CD14-positive monocyte (primary cell): ENCODE measurements around the gene TRPM8. TPM values are rescaled to one million over a fixed set of nuclear protein-coding genes. Genes with fewer than 3 reads are reported as not detected.

ENCODE experiments used
- DNase-seq, 3 donors: peaks; one replicate each; pipeline ENCODE4 v3.0.0-alpha.2; 2011 to 2022
- H2AFZ ChIP-seq: 2 replicates; pipeline ENCODE4 v1.6.0; 2012; ENCODE audit warnings: mild to moderate bottlenecking, low read depth, low read length, inconsistent platforms; ENCODE audit not compliant: insufficient read depth, poor library complexity, severe bottlenecking
- H3K27ac ChIP-seq, 2 donors: 1 replicate in 1 of 2; 2 replicates in 1 of 2; pipeline ENCODE4 v1.5.1; 2012 to 2013; ENCODE audit warnings: low read length in 2 of 2, control low read depth in 1 of 2, inconsistent platforms in 1 of 2, low read depth in 1 of 2, mild to moderate bottlenecking in 1 of 2
- H3K27me3 ChIP-seq, 2 donors: one replicate each; pipeline versions ENCODE4 v1.6.0 to v1.6.1; 2011 to 2013; ENCODE audit warnings: low read length in 2 of 2; ENCODE audit not compliant: control insufficient read depth in 2 of 2, insufficient read depth in 2 of 2
- H3K36me3 ChIP-seq, 2 donors: replicated peaks in 1 of 2; 1 replicate in 1 of 2; 2 replicates in 1 of 2; pipeline versions ENCODE4 v1.5.1 to v1.6.1; 2012 to 2013; ENCODE audit warnings: low read length in 2 of 2, control low read depth in 1 of 2, inconsistent platforms in 1 of 2, mild to moderate bottlenecking in 1 of 2; ENCODE audit not compliant: insufficient read depth in 2 of 2, control insufficient read depth in 1 of 2
- H3K4me1 ChIP-seq, 2 donors: 1 replicate in 1 of 2; 2 replicates in 1 of 2; pipeline versions ENCODE4 v1.5.1 to v1.6.1; 2012 to 2013; ENCODE audit warnings: low read length in 2 of 2, control low read depth in 1 of 2, inconsistent platforms in 1 of 2, mild to moderate bottlenecking in 1 of 2, moderate library complexity in 1 of 2; ENCODE audit not compliant: insufficient read depth in 2 of 2, control insufficient read depth in 1 of 2
- H3K4me2 ChIP-seq: replicated peaks from 2 replicates; pipeline ENCODE3; 2012; ENCODE audit warnings: low read length, moderate library complexity, mild to moderate bottlenecking; ENCODE audit not compliant: poor library complexity, severe bottlenecking; ENCODE audit errors: extremely low read depth
- H3K4me3 ChIP-seq, 3 experiments: fragments of 200-600 bp in 1 of 3; sonication (generic) in 1 of 3; replicated peaks in 1 of 3; 1 replicate in 2 of 3; 2 replicates in 1 of 3; pipeline ENCODE4 v1.5.1; 2011 to 2013; ENCODE audit warnings: low read length in 3 of 3, mild to moderate bottlenecking in 3 of 3, control low read depth in 2 of 3, low read depth in 2 of 3, inconsistent platforms in 1 of 3, moderate library complexity in 1 of 3
- H3K79me2 ChIP-seq: 2 replicates; pipeline ENCODE4 v1.6.0; 2012; ENCODE audit warnings: mild to moderate bottlenecking, control low read depth, inconsistent platforms, low read length, moderate library complexity; ENCODE audit not compliant: insufficient read depth
- H3K9ac ChIP-seq: 2 replicates; pipeline ENCODE4 v1.6.0; 2017; ENCODE audit warnings: low read length, mild to moderate bottlenecking; ENCODE audit not compliant: insufficient read depth, poor library complexity, severe bottlenecking
- H3K9me3 ChIP-seq, 2 donors: replicated peaks in 1 of 2; 1 replicate in 1 of 2; 2 replicates in 1 of 2; pipeline versions ENCODE4 v1.5.1 to v1.6.1; 2012 to 2013; ENCODE audit warnings: low read length in 2 of 2, control low read depth in 1 of 2; ENCODE audit not compliant: control insufficient read depth in 1 of 2, insufficient read depth in 1 of 2
- H4K20me1 ChIP-seq: 2 replicates; pipeline ENCODE4 v1.6.0; 2012; ENCODE audit warnings: mild to moderate bottlenecking, low read length, control low read depth, moderate library complexity; ENCODE audit not compliant: insufficient read depth
- H3K27ac Mint-ChIP-seq, 7 donors: one replicate each; pipeline ENCODE4 v1.8.0; 2020; ENCODE audit warnings: mild to moderate bottlenecking in 7 of 7, mixed read lengths in 7 of 7, moderate library complexity in 6 of 7, inconsistent platforms in 2 of 7
- H3K27me3 Mint-ChIP-seq, 3 donors: one replicate each; pipeline ENCODE4 v1.8.0; 2021 to 2022; ENCODE audit warnings: low read depth in 3 of 3, mild to moderate bottlenecking in 3 of 3, mixed read lengths in 3 of 3, moderate library complexity in 3 of 3, inconsistent platforms in 1 of 3
- H3K36me3 Mint-ChIP-seq, 2 donors: one replicate each; pipeline ENCODE4 v1.8.0; 2020; ENCODE audit warnings: mixed read lengths in 2 of 2, inconsistent platforms in 1 of 2, mild to moderate bottlenecking in 1 of 2
- H3K4me1 Mint-ChIP-seq: one replicate; pipeline ENCODE4 v1.8.0; 2020; ENCODE audit warnings: mild to moderate bottlenecking, mixed read lengths
- H3K4me3 Mint-ChIP-seq, 2 donors: one replicate each; pipeline ENCODE4 v1.8.0; 2020; ENCODE audit warnings: mild to moderate bottlenecking in 2 of 2, mixed read lengths in 2 of 2, moderate library complexity in 1 of 2
- H3K9me3 Mint-ChIP-seq, 7 donors: one replicate each; pipeline ENCODE4 v1.8.0; 2020 to 2022; ENCODE audit warnings: mixed read lengths in 7 of 7, mild to moderate bottlenecking in 6 of 7, moderate library complexity in 6 of 7, inconsistent platforms in 2 of 7
- CTCF ChIP-seq: fragments of 200-600 bp; IDR thresholded peaks from one replicate; pipeline ENCODE4 v1.8.0; 2022; ENCODE audit warnings: antibody characterized with exemption, mild to moderate bottlenecking
- WGBS: methylation state at CpG from one replicate; pipeline ENCODE4 v1.1.5; 2013; ENCODE audit warnings: missing lambda C conversion rate; ENCODE audit not compliant: insufficient coverage; 5-methylcytosine and 5-hydroxymethylcytosine counted together
- intact Hi-C, 2 donors: fragments of 100-400 bp; cut with micrococcal nuclease; formaldehyde crosslinking; loops; one replicate each; pipeline versions ENCODE4 v1.15.0 to v1.15.1; 2023
- polyA plus RNA-seq, 3 donors: library from polyadenylated mRNA; depleted of rRNA in 1 of 3; unstranded in 2 of 3; stranded (reverse) in 1 of 3; fragments of 300-500 nt in 2 of 3; fragments of >200 nt in 1 of 3; fragmentation: Illumina TruSeq in 2 of 3; gene quantifications; 1 replicate in 2 of 3; 2 replicates in 1 of 3; pipeline ENCODE4 v1.2.3, GENCODE V29; 2012 to 2021

TRPM8 gene
- polyA plus RNA-seq, 3 donors, result not detected

GRCh38 chr2:234066587-234066986 lies 149.4 kb downstream of the TRPM8 start:
- Histone ChIP-seq H3K9ac (no peak overlapping the region), H3K27ac (no peak overlapping the region), H3K4me2 (no peak overlapping the region), H3K27me3 (no peaks in the 10 kb centered on the region), H3K4me3 (no peak overlapping the region), H3K36me3 (no peaks in the 10 kb centered on the region), H3K9me3 (peaks cover 0 to 2% of the 10 kb centered on the region in 2 donors), H2AFZ (no peak overlapping the region), H3K79me2 (no peaks in the 10 kb centered on the region), H3K4me1 (no peaks in the 10 kb centered on the region), H4K20me1 (no peaks in the 10 kb centered on the region)
- H3K27me3 Mint-ChIP-seq, result peaks cover 2 to 6% (median 6%) of the 10 kb centered on the region in 3 donors
- intact Hi-C loops, result no loop called here
- DNase-seq, result no peak
- WGBS, result no CpG with 5 or more reads among the region's 2 CpGs
- H3K36me3 Mint-ChIP-seq, result no peaks in the 10 kb centered on the region
- TF ChIP-seq CTCF, result no peak
- peaks cover under 1 to 10% (median 3%) of the 10 kb centered on the region in 7 donors for H3K9me3 Mint-ChIP-seq
- H3K4me3 Mint-ChIP-seq, result no peak overlapping the region
- no peak overlapping the region for H3K27ac Mint-ChIP-seq
- peaks cover under 1% of the 10 kb centered on the region for H3K4me1 Mint-ChIP-seq

Other genes starting within 250 kb of the TRPM8 start
- gene UGT1A9, start 245.5 kb upstream of the TRPM8 start, polyA plus RNA-seq, result not detected
- not detected for gene UGT1A7, start 235.5 kb upstream of the TRPM8 start, polyA plus RNA-seq
- gene UGT1A6, start 224.5 kb upstream of the TRPM8 start, polyA plus RNA-seq, result not detected
- gene UGT1A5, start 204.5 kb upstream of the TRPM8 start, polyA plus RNA-seq, result not detected
- not detected for gene UGT1A4, start 198.6 kb upstream of the TRPM8 start, polyA plus RNA-seq
- not detected for gene UGT1A3, start 188.3 kb upstream of the TRPM8 start, polyA plus RNA-seq
- not detected for gene UGT1A1, start 157.1 kb upstream of the TRPM8 start, polyA plus RNA-seq
- not detected for gene MROH2A, start 139.0 kb upstream of the TRPM8 start, polyA plus RNA-seq
- not detected for gene HJURP, start 62.8 kb upstream of the TRPM8 start, polyA plus RNA-seq
- gene SPP2, start 133.3 kb downstream of the TRPM8 start, polyA plus RNA-seq, result not detected